Smooth muscle cell (in vitro differentiated cells): ENCODE data around the gene SPSB1. TPM values are rescaled to one million over a fixed set of nuclear protein-coding genes. Genes with fewer than 3 reads are reported as not detected.
"Not testable (repeated sequence)": the region's sequence is repeated elsewhere in the genome, so short reads cannot be mapped to it uniquely, and the experiment has no call there.

Experiments
- DNase-seq: peaks from one replicate; lab custom pipeline; 2025; ENCODE audit not compliant: unreplicated experiment; lab: John Stamatoyannopoulos, UW
- H2AFZ ChIP-seq: fragments of 200-600 bp; sonication (generic); 2 replicates; pipeline ENCODE4 v1.6.0; 2016; ENCODE audit warnings: antibody characterized with exemption, low read depth, mild to moderate bottlenecking
- H3F3A ChIP-seq: fragments of 200-600 bp; sonication (generic); 2 replicates; pipeline ENCODE4 v1.6.0; 2017; ENCODE audit warnings: antibody characterized with exemption, low read depth
- H3K27ac ChIP-seq: fragments of 200-600 bp; sonication (generic); 2 replicates; pipeline ENCODE4 v1.5.1; 2016; ENCODE audit warnings: low read depth, mild to moderate bottlenecking
- H3K27me3 ChIP-seq: fragments of 200-600 bp; sonication (generic); 2 replicates; pipeline ENCODE4 v1.6.1; 2016; ENCODE audit warnings: low read depth, mild to moderate bottlenecking
- H3K36me3 ChIP-seq: fragments of 200-600 bp; sonication (generic); 2 replicates; pipeline ENCODE4 v1.5.1; 2016; ENCODE audit warnings: low read depth
- H3K4me1 ChIP-seq: fragments of 200-600 bp; sonication (generic); 2 replicates; pipeline ENCODE4 v1.5.1; 2016; ENCODE audit warnings: low read depth
- H3K4me2 ChIP-seq: fragments of 200-600 bp; sonication (generic); 2 replicates; pipeline ENCODE4 v1.6.0; 2016; ENCODE audit warnings: mild to moderate bottlenecking
- H3K4me3 ChIP-seq: fragments of 200-600 bp; sonication (generic); 2 replicates; pipeline ENCODE4 v1.5.1; 2016; ENCODE audit warnings: mild to moderate bottlenecking
- H3K79me2 ChIP-seq: fragments of 200-600 bp; sonication (generic); 2 replicates; pipeline ENCODE4 v1.6.0; 2016; ENCODE audit warnings: low read depth, mild to moderate bottlenecking
- H3K9ac ChIP-seq: fragments of 200-600 bp; sonication (generic); 2 replicates; pipeline ENCODE4 v1.6.0; 2016; ENCODE audit warnings: low read depth
- H3K9me3 ChIP-seq: fragments of 200-600 bp; sonication (generic); replicated peaks from 2 replicates; pipeline ENCODE4 v1.5.1; 2016; ENCODE audit warnings: low read depth
- H4K20me1 ChIP-seq: fragments of 200-600 bp; sonication (generic); 2 replicates; pipeline ENCODE4 v1.6.0; 2016; ENCODE audit warnings: low read depth
- CTCF ChIP-seq: fragments of 200-600 bp; sonication (generic); IDR thresholded peaks from 2 replicates; pipeline ENCODE4 v1.5.1; 2017; ENCODE audit warnings: borderline replicate concordance, mild to moderate bottlenecking, antibody characterized with exemption; ENCODE audit not compliant: insufficient read depth, poor library complexity, severe bottlenecking
- WGBS: methylation state at CpG from one replicate; pipeline ENCODE4 v1.1.7; 2016; ENCODE audit warnings: low lambda C conversion rate; 5-methylcytosine and 5-hydroxymethylcytosine counted together
- polyA plus RNA-seq: library from polyadenylated mRNA; unstranded; fragments of >200 nt; fragmentation: Nextera tagmentation; extraction: Ambion mirVana; gene quantifications from 2 replicates; pipeline ENCODE4 v1.2.1, GENCODE V29; 2016
- total RNA-seq: library from RNA; depleted of rRNA; stranded (reverse); fragments of >200 nt; gene quantifications from 2 replicates; pipeline ENCODE4 v1.2.3, GENCODE V29; 2014

SPSB1 gene
- total and polyA plus RNA-seq, 2 experiments from 2014 or later = 27.6 to 37.0 TPM

- Histone ChIP-seq H3K79me2 (no peaks in the 10 kb centered on the region), H3K4me2 (no peak overlapping the region), H3K9me3 (no peaks in the 10 kb centered on the region), H3K4me1 (no peaks in the 10 kb centered on the region), H4K20me1 (no peaks in the 10 kb centered on the region), H2AFZ (no peak overlapping the region), H3K9ac (no peak overlapping the region), H3F3A (no peaks in the 10 kb centered on the region), H3K27ac (no peak overlapping the region), H3K27me3 (no peaks in the 10 kb centered on the region), H3K36me3 (no peaks in the 10 kb centered on the region), H3K4me3 (no peak overlapping the region)
- 86% methylated on average over 20 of the region's 20 CpGs for WGBS
- TF ChIP-seq CTCF = no peak
- no peak for DNase-seq
Observed at GRCh38 chr1:9382643-9383491, 90.2 kb downstream of the SPSB1 start.

GRCh38 chr1:9384128-9384527 is 91.4 kb downstream of the SPSB1 start:
- no peaks in the 10 kb centered on the region for H4K20me1 ChIP-seq
- no peaks in the 10 kb centered on the region for H3K79me2 ChIP-seq
- H3K4me1 ChIP-seq = no peaks in the 10 kb centered on the region
- TF ChIP-seq CTCF = no peak
- 97% methylated on average over 7 of the region's 7 CpGs for WGBS
- no peaks in the 10 kb centered on the region for H3K27me3 ChIP-seq
- H3K9ac ChIP-seq = no peak overlapping the region
- no peak overlapping the region for H2AFZ ChIP-seq
- no peaks in the 10 kb centered on the region for H3F3A ChIP-seq
- peak overlapping the region; percentile 43 for H3K27ac ChIP-seq
- H3K4me3 ChIP-seq = no peak overlapping the region
- H3K4me2 ChIP-seq = no peak overlapping the region
- H3K9me3 ChIP-seq = no peaks in the 10 kb centered on the region
- H3K36me3 ChIP-seq = no peaks in the 10 kb centered on the region
- DNase-seq = no peak

GRCh38 chr1:9384751-9385245 is 92.1 kb downstream of the SPSB1 start:
- no peaks in the 10 kb centered on the region for H3F3A ChIP-seq
- WGBS = 29% methylated on average over 18 of the region's 18 CpGs
- H3K27ac ChIP-seq = peak overlapping the region; percentile 43
- H3K4me1 ChIP-seq = no peaks in the 10 kb centered on the region
- peak overlapping the region; percentile 71 for H3K4me2 ChIP-seq
- H3K27me3 ChIP-seq = no peaks in the 10 kb centered on the region
- no peaks in the 10 kb centered on the region for H3K9me3 ChIP-seq
- no peaks in the 10 kb centered on the region for H3K36me3 ChIP-seq
- TF ChIP-seq CTCF = no peak
- no peaks in the 10 kb centered on the region for H3K79me2 ChIP-seq
- no peak overlapping the region for H3K4me3 ChIP-seq
- H3K9ac ChIP-seq = no peak overlapping the region
- DNase-seq = no peak
- H2AFZ ChIP-seq = no peak overlapping the region
- H4K20me1 ChIP-seq = no peaks in the 10 kb centered on the region

GRCh38 chr1:9385392-9385791 is 92.7 kb downstream of the SPSB1 start:
- not testable (repeated sequence) for H3K9me3 ChIP-seq, H3K4me1 ChIP-seq, H4K20me1 ChIP-seq, H3K9ac ChIP-seq, H3K4me3 ChIP-seq, H3K36me3 ChIP-seq, H2AFZ ChIP-seq, H3F3A ChIP-seq, H3K79me2 ChIP-seq, H3K27me3 ChIP-seq, DNase-seq
- Histone ChIP-seq H3K4me2 (peak overlapping the region; percentile 71), H3K27ac (peak overlapping the region; percentile 43)
- 93% methylated on average over 10 of the region's 10 CpGs for WGBS
